HepG2 (cell line): ENCODE results near the gene COQ3. TPM values are rescaled to one million over a fixed set of nuclear protein-coding genes. Genes with fewer than 3 reads are reported as not detected.

ENCODE experiments used
- AKAP8 ChIP-seq: sonication (generic); formaldehyde crosslinking; IDR thresholded peaks from 2 replicates; pipeline ENCODE4 v1.5.1; 2020; ENCODE audit warnings: mild to moderate bottlenecking, missing genetic modification reagents
- ATF6 ChIP-seq: sonication (generic); formaldehyde crosslinking; conservative IDR thresholded peaks from 2 replicates; pipeline ENCODE4 v1.4.0; 2020; ENCODE audit warnings: missing genetic modification reagents
- BRCA1 ChIP-seq: sonication (generic); formaldehyde crosslinking; IDR thresholded peaks from 2 replicates; pipeline ENCODE4 v1.4.0; 2020; ENCODE audit warnings: missing genetic modification reagents
- CREM ChIP-seq, 2 experiments: sonication (generic) in 1 of 2; formaldehyde crosslinking in 1 of 2; IDR thresholded peaks; 2 replicates each; pipeline versions ENCODE4 v1.4.0 to v1.6.1; 2016 to 2020; ENCODE audit warnings: antibody characterized with exemption in 1 of 2, mild to moderate bottlenecking in 1 of 2, missing genetic modification reagents in 1 of 2
- HDAC6 ChIP-seq: fragments of 200-600 bp; sonication (generic); IDR thresholded peaks from 2 replicates; pipeline ENCODE4 v1.7.0; 2017; ENCODE audit warnings: mild to moderate bottlenecking, antibody characterized with exemption, low read length, low read depth
- MXD3 ChIP-seq: IDR thresholded peaks from 2 replicates; pipeline ENCODE4 v1.6.1; 2016; ENCODE audit warnings: mild to moderate bottlenecking, missing biosample characterization, missing genetic modification reagents
- NR2F1 ChIP-seq, 2 experiments: fragments of 450-650 bp in 1 of 2; formaldehyde crosslinking in 1 of 2; IDR thresholded peaks; 2 replicates each; pipeline versions ENCODE4 v1.5.0 to v1.6.1; 2016 to 2020; ENCODE audit warnings: mild to moderate bottlenecking in 1 of 2, missing compliant biosample characterization in 1 of 2, missing genetic modification reagents in 1 of 2, moderate library complexity in 1 of 2
- PAXIP1 ChIP-seq: sonication (generic); formaldehyde crosslinking; conservative IDR thresholded peaks from 2 replicates; pipeline ENCODE4 v1.4.0; 2020; ENCODE audit warnings: mild to moderate bottlenecking, missing genetic modification reagents, moderate library complexity
- RFX5 ChIP-seq: IDR thresholded peaks from 2 replicates; pipeline ENCODE4 v1.6.1; 2011; ENCODE audit warnings: low read depth, low read length, improper control_type of control experiment
- SALL2 ChIP-seq: sonication (generic); formaldehyde crosslinking; IDR thresholded peaks from 2 replicates; pipeline ENCODE4 v1.8.1; 2023; ENCODE audit warnings: mild to moderate bottlenecking, missing genetic modification reagents, inconsistent platforms
- TRAFD1 ChIP-seq: sonication (generic); formaldehyde crosslinking; IDR thresholded peaks from 2 replicates; pipeline ENCODE4 v1.5.1; 2020; ENCODE audit warnings: missing genetic modification reagents, mild to moderate bottlenecking, borderline replicate concordance
- ZKSCAN5 ChIP-seq: sonication (generic); formaldehyde crosslinking; IDR thresholded peaks from 2 replicates; pipeline ENCODE4 v1.5.1; 2020; ENCODE audit warnings: mild to moderate bottlenecking, missing genetic modification reagents
- ZMYM4 ChIP-seq: sonication (generic); formaldehyde crosslinking; IDR thresholded peaks from 2 replicates; pipeline ENCODE4 v1.8.1; 2023; ENCODE audit warnings: mild to moderate bottlenecking, missing genetic modification reagents
- polyA plus RNA-seq, 8 experiments: library from polyadenylated mRNA; depleted of rRNA in 3 of 8; stranded (reverse) in 7 of 8; unstranded in 1 of 8; fragments of >200 nt; fragmentation: Illumina TruSeq in 4 of 8; extraction: Trizol in 4 of 8; gene quantifications; 2 replicates each; pipeline versions ENCODE4 v1.2.1 to v1.2.3, GENCODE V29; 2011 to 2016; ENCODE audit warnings: low read depth in 4 of 8, missing spikeins in 1 of 8, mixed read lengths in 1 of 8; ENCODE audit not compliant: insufficient read depth in 1 of 8
- total RNA-seq, 5 experiments: library from RNA; depleted of rRNA; stranded (reverse); fragments of >200 nt; fragmentation: Illumina TruSeq; extraction: Trizol; gene quantifications; 2 replicates each; pipeline ENCODE4 v1.2.3, GENCODE V29; 2016; ENCODE audit warnings: low read depth in 1 of 5
- TF ChIP-seq, protein P1 (sequence below): sonication (generic); formaldehyde crosslinking; IDR thresholded peaks from 2 replicates; pipeline ENCODE4 v1.4.0; 2020; ENCODE audit warnings: missing genetic modification reagents
- TF ChIP-seq, protein P2 (sequence below): IDR thresholded peaks from 2 replicates; pipeline ENCODE4 v1.6.1; 2012; ENCODE audit warnings: inconsistent platforms
- TF ChIP-seq, protein P3 (sequence below): sonication (generic); formaldehyde crosslinking; IDR thresholded peaks from 2 replicates; pipeline ENCODE4 v1.8.1; 2023; ENCODE audit warnings: mild to moderate bottlenecking, missing genetic modification reagents

The COQ3 gene
- total and polyA plus RNA-seq, 2 of the 13 experiments (the other 11 are each of a cell fraction or from before 2014, with no cell fraction given): 5.3 to 20.5 TPM

- TF ChIP-seq HDAC6 (no peak), PAXIP1 (CRISPR knock-in tag) (peak; percentile 31), ZKSCAN5 (no peak), ZMYM4 (peak; percentile 75), BRCA1 (CRISPR knock-in tag) (no peak), TRAFD1 (CRISPR knock-in tag) (no peak), SALL2 (CRISPR knock-in tag) (0 out of 2 replicates have a peak, but pooled peaks have one; percentile 39), ATF6 (CRISPR knock-in tag) (no peak), AKAP8 (no peak), MXD3 (CRISPR knock-in tag) (no peak), RFX5 (no peak), NR2F1 (CRISPR knock-in tag; IDR thresholded peaks at IDR 0.05) (no peak), CREM (IDR thresholded peaks at IDR 0.05) (peak; percentile 93), CREM (CRISPR knock-in tag; IDR thresholded peaks at IDR 0.05) (no peak)
- TF ChIP-seq, protein P1, sequence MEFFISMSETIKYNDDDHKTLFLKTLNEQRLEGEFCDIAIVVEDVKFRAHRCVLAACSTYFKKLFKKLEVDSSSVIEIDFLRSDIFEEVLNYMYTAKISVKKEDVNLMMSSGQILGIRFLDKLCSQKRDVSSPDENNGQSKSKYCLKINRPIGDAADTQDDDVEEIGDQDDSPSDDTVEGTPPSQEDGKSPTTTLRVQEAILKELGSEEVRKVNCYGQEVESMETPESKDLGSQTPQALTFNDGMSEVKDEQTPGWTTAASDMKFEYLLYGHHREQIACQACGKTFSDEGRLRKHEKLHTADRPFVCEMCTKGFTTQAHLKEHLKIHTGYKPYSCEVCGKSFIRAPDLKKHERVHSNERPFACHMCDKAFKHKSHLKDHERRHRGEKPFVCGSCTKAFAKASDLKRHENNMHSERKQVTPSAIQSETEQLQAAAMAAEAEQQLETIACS (CRISPR knock-in tag): no peak
- TF ChIP-seq, protein P2, sequence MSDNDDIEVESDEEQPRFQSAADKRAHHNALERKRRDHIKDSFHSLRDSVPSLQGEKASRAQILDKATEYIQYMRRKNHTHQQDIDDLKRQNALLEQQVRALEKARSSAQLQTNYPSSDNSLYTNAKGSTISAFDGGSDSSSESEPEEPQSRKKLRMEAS: peak; percentile 85
- TF ChIP-seq, protein P3, sequence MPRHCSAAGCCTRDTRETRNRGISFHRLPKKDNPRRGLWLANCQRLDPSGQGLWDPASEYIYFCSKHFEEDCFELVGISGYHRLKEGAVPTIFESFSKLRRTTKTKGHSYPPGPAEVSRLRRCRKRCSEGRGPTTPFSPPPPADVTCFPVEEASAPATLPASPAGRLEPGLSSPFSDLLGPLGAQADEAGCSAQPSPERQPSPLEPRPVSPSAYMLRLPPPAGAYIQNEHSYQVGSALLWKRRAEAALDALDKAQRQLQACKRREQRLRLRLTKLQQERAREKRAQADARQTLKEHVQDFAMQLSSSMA: no peak
Observed at GRCh38 chr6:99424761-99425646, 31.0 kb upstream of the COQ3 start, which contains the start of gene PNISR (continued).
